A673 (cell line): ENCODE measurements around the gene NEGR1.
A peak's percentile ranks its signal among the peaks of the same experiment; 100 is the strongest.

Experiments used
- EZH2 ChIP-seq: fragments of 200-600 bp; sonication (generic); IDR thresholded peaks from 2 replicates; pipeline ENCODE4 v1.6.1; 2017; ENCODE audit warnings: borderline replicate concordance, low read depth, mild to moderate bottlenecking, mixed read lengths, antibody characterized with exemption, low read length; ENCODE audit not compliant: poor library complexity, severe bottlenecking
- TF ChIP-seq, protein P1 (sequence below): fragments of 300-800, 200-600 bp; sonication (generic); conservative IDR thresholded peaks from 2 replicates; pipeline ENCODE4 v1.5.1; 2017; ENCODE audit warnings: low read depth, mild to moderate bottlenecking, antibody characterized with exemption, low read length, moderate library complexity, mixed read lengths

DNA sequence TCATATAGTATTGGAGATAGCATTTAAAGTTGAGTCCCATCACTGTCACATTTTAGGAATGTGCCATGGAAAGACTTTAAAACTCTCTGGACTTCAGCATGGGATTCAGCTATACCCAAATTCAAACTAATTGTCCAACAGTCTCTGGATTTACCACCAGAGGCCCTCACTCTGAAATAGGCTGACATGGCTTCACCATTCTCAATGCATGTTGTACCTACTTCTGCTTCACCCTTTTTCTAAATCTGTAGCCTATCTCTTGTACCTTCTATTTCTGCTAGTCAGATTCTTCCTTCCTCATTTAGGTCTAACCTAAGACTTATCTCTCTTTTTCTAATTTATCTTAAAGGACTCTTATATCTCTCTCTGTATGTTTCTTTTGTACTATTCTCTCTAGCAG lies 688.8 kb downstream of the NEGR1 start:
- TF ChIP-seq, protein P1, sequence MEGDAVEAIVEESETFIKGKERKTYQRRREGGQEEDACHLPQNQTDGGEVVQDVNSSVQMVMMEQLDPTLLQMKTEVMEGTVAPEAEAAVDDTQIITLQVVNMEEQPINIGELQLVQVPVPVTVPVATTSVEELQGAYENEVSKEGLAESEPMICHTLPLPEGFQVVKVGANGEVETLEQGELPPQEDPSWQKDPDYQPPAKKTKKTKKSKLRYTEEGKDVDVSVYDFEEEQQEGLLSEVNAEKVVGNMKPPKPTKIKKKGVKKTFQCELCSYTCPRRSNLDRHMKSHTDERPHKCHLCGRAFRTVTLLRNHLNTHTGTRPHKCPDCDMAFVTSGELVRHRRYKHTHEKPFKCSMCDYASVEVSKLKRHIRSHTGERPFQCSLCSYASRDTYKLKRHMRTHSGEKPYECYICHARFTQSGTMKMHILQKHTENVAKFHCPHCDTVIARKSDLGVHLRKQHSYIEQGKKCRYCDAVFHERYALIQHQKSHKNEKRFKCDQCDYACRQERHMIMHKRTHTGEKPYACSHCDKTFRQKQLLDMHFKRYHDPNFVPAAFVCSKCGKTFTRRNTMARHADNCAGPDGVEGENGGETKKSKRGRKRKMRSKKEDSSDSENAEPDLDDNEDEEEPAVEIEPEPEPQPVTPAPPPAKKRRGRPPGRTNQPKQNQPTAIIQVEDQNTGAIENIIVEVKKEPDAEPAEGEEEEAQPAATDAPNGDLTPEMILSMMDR: peak; percentile 64
- no peak for TF ChIP-seq EZH2
